Tibial nerve (tissue), 3 donors: ENCODE data around the gene CPHXL.

Experiments
- CTCF ChIP-seq, 5 experiments: fragments of 200-600 bp in 3 of 5; fragments of 450-650 bp in 2 of 5; sonication (generic) in 3 of 5; IDR thresholded peaks; one replicate each; pipeline ENCODE4 v1.5.1; 2016 to 2019; ENCODE audit warnings: antibody characterized with exemption in 5 of 5, mild to moderate bottlenecking in 3 of 5, moderate library complexity in 2 of 5
- POLR2A ChIP-seq, 2 donors: fragments of 450-650 bp; IDR thresholded peaks; one replicate each; pipeline ENCODE4 v1.6.1; 2017; ENCODE audit warnings: antibody characterized with exemption in 2 of 2, mild to moderate bottlenecking in 2 of 2, moderate library complexity in 2 of 2

DNA sequence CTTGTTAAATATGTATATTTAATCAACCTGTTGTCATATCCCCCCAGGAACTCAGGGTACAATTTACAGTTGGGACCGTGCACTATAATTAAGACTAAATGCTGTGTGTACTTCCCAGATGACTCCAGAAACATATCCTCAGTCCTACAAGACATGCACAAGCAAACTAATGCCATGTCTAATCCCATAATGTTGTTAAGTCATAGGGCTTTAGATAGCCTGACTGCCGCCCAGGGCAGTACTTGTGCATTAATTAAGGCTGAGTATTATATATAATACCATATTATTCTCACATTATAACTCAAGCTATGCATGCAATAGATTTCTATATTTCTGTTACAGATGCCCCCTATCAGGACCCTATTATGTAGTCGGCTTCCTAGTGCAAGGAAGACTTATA is 20.1 kb upstream of the CPHXL start:
- TF ChIP-seq CTCF (IDR thresholded peaks at IDR 0.05), result no peak
- no peak for TF ChIP-seq POLR2A (IDR thresholded peaks at IDR 0.05)
